Type B pancreatic cell (in vitro differentiated cells): Measurements from ENCODE around the gene TP53I11. TPM values are rescaled to one million over a fixed set of nuclear protein-coding genes. Genes with fewer than 3 reads are reported as not detected.

Source experiments
- DNase-seq: peaks from one replicate; pipeline ENCODE4 v3.0.0; 2021; ENCODE audit warnings: mixed read lengths; ENCODE audit not compliant: unreplicated experiment; ENCODE audit errors: extremely low spot score
- H3K27ac Mint-ChIP-seq: 2 replicates; pipeline ENCODE4 v1.8.0; 2021; ENCODE audit warnings: mild to moderate bottlenecking, mixed read lengths
- H3K27me3 Mint-ChIP-seq: 2 replicates; pipeline ENCODE4 v1.8.0; 2021; ENCODE audit warnings: mixed read lengths
- H3K36me3 Mint-ChIP-seq: 2 replicates; pipeline ENCODE4 v1.8.0; 2021; ENCODE audit warnings: mixed read lengths
- H3K4me1 Mint-ChIP-seq: one replicate; pipeline ENCODE4 v1.8.0; 2021; ENCODE audit warnings: mixed read lengths; ENCODE audit not compliant: unreplicated experiment
- H3K4me3 Mint-ChIP-seq: 2 replicates; pipeline ENCODE4 v1.8.0; 2021; ENCODE audit warnings: mild to moderate bottlenecking, mixed read lengths
- H3K9me3 Mint-ChIP-seq: 2 replicates; pipeline ENCODE4 v1.8.0; 2021; ENCODE audit warnings: mixed read lengths
- total RNA-seq: library from RNA; stranded (reverse); gene quantifications from 2 replicates; pipeline ENCODE4 v1.2.1, GENCODE V29; 2021; ENCODE audit warnings: low replicate concordance
- TF ChIP-seq, protein P1 (sequence below): fragments of 200-600 bp; sonication (generic); conservative IDR thresholded peaks from 2 replicates; pipeline ENCODE4 v1.5.0; 2021; ENCODE audit warnings: antibody characterized with exemption, mild to moderate bottlenecking

Gene TP53I11
- total RNA-seq, 1 donor from 2014 or later, result 72.4 TPM

DNA sequence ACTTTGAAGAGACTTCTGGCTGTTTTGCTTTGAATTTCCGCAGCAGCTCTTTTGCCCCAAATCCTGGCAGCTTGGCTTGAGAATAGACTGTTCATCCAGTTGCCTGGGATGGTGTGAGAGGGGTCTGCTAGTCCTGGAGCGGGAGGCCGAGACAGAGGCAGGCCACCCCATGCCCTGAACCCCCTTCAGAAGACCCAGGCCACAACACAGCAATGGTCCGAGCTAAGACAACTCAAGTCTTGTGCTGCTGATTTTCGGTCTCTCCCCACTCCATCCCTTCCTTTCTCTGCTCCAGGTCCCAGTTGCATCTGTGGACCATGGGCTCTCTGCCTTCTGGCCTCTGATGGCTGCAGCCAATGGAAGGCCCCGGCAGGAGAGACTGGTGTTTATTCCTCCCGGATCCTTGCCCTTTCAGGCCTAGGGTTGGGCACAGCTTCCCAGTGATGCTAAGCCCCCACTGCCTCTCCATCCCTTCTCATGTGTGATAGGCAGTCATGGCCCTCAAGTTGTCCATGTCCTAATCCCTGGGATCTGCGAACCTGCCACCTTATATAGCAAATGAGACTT, 31.9 kb upstream of the TP53I11 start:
- no peak overlapping the region for H3K27ac Mint-ChIP-seq
- TF ChIP-seq, protein P1, sequence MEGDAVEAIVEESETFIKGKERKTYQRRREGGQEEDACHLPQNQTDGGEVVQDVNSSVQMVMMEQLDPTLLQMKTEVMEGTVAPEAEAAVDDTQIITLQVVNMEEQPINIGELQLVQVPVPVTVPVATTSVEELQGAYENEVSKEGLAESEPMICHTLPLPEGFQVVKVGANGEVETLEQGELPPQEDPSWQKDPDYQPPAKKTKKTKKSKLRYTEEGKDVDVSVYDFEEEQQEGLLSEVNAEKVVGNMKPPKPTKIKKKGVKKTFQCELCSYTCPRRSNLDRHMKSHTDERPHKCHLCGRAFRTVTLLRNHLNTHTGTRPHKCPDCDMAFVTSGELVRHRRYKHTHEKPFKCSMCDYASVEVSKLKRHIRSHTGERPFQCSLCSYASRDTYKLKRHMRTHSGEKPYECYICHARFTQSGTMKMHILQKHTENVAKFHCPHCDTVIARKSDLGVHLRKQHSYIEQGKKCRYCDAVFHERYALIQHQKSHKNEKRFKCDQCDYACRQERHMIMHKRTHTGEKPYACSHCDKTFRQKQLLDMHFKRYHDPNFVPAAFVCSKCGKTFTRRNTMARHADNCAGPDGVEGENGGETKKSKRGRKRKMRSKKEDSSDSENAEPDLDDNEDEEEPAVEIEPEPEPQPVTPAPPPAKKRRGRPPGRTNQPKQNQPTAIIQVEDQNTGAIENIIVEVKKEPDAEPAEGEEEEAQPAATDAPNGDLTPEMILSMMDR, result no peak
- H3K27me3 Mint-ChIP-seq, result peaks cover 9% of the 10 kb centered on the region
- peaks cover 21% of the 10 kb centered on the region for H3K4me1 Mint-ChIP-seq
- DNase-seq, result no peak
- no peak overlapping the region for H3K4me3 Mint-ChIP-seq
- no peaks in the 10 kb centered on the region for H3K9me3 Mint-ChIP-seq
- H3K36me3 Mint-ChIP-seq, result no peaks in the 10 kb centered on the region

DNA sequence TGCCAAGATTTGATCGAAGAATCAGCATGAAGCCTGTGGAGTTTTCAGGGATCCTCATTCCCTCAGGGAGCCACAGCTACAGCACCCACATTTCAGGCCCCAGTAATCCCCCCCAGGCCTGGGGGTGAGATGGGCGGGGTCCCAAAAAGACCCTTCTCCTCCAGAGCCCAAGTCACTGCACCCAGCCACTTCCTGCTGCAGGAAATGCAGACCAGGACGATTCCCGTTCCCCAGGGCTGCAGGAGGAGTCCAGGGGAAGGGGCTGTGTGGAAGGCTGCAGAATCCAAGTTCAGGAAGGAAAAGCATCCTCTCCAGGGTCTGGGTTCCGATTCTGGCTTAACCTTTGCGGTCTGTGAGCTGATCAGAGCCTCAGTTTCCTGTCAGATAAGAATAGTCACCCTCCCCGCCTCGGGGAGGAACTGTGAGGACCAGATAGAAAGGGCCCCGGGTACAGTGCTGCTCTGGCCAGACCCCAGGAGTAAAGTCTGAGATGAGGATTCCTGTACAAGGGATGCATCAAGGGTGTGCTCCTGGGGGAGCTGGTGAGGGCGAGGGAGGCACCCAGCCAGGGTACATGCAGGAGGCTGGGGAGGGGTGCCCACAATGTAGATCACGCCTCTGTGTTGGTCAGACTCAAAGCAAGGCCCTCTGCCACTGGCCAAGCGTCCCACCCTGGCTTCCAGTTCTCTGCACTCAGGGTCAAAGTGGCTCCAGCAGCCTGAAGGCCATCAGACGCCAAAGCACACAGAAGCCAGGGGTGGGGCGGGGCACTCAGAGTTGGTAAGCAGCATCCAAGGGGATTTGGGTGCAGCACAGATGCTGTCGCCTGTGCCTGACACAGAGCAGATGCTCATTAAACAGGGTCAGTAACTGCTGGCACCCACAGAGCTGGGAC, 30.1 kb upstream of the TP53I11 start:
- DNase-seq, result no peak
- no peak overlapping the region for H3K27ac Mint-ChIP-seq
- no peaks in the 10 kb centered on the region for H3K9me3 Mint-ChIP-seq

DNA sequence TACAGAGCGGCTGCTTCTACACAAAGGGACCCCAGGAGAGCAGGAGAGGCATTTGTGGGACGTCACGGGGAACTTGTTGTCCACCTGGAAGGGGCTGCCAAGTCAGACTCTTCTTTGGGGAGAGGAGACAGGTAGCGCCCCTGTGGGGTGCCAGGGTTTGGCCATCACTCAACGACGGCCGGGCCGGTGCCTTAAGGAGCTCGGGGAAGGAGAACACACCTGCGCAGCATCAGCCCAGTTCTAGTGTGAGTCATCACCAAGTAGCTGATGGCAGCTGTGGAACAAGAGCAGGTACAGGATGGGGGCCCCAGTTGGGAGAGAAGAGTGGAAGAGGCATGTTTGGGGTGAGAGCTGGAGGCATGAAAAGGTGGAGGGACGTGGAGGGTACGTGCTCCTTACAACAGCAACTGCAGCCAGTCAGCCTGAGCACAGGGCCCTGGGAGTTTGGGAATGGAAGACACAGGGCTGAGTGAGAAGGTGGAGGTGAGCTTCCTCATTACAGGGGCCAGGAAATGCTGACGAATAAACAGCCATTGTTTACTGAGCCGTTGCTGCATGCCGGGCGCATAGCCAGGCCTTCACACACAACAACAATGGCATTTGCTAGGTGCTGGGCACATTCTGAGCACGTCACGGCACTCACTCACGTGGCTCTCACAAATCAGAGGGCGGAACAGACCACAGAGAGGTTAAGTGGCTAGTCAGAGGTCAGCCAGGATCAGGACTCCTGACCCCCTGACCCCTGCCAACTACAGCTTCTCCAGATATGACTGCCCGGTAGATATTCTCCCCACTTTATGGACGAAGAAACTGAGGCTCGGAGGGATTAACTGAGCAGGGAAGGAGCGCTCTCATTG, 29.1 kb upstream of the TP53I11 start:
- no peaks in the 10 kb centered on the region for H3K36me3 Mint-ChIP-seq
- no peaks in the 10 kb centered on the region for H3K27me3 Mint-ChIP-seq
- H3K4me3 Mint-ChIP-seq, result no peak overlapping the region
- TF ChIP-seq, protein P1, result no peak
- peaks cover 26% of the 10 kb centered on the region for H3K4me1 Mint-ChIP-seq
- no peak overlapping the region for H3K27ac Mint-ChIP-seq
- H3K9me3 Mint-ChIP-seq, result no peaks in the 10 kb centered on the region
- no peak for DNase-seq

More for the DNA sequence above, 30.1 kb upstream of the TP53I11 start:
- no peaks in the 10 kb centered on the region for H3K36me3 Mint-ChIP-seq
- H3K4me1 Mint-ChIP-seq, result peaks cover 26% of the 10 kb centered on the region
- TF ChIP-seq, protein P1, result no peak
- H3K27me3 Mint-ChIP-seq, result peaks cover 4% of the 10 kb centered on the region
- no peak overlapping the region for H3K4me3 Mint-ChIP-seq

DNA sequence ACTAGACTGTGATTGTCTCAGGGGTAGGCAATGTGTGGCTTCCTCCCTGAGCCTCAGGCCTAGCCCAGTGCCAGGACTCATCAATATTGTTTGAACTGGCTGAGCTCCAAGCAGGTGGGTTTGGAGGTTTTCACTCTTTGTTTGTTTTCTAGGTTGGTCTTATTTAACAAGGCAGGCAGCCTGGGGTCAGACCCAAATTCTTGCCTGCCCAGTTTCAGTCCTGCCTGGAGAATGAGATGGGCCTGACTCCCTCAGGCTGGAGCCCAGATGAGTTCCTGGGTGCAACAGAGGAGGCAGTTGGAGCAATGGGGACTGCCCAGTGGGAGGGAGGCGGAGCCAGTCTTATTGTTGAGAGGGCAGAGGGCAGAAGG, 28.3 kb upstream of the TP53I11 start:
- Mint-ChIP-seq H3K4me1 (peaks cover 26% of the 10 kb centered on the region), H3K36me3 (no peaks in the 10 kb centered on the region), H3K27ac (no peak overlapping the region), H3K4me3 (peak overlapping the region; percentile 28), H3K27me3 (no peaks in the 10 kb centered on the region), H3K9me3 (no peaks in the 10 kb centered on the region)
- TF ChIP-seq, protein P1, result no peak
- no peak for DNase-seq

DNA sequence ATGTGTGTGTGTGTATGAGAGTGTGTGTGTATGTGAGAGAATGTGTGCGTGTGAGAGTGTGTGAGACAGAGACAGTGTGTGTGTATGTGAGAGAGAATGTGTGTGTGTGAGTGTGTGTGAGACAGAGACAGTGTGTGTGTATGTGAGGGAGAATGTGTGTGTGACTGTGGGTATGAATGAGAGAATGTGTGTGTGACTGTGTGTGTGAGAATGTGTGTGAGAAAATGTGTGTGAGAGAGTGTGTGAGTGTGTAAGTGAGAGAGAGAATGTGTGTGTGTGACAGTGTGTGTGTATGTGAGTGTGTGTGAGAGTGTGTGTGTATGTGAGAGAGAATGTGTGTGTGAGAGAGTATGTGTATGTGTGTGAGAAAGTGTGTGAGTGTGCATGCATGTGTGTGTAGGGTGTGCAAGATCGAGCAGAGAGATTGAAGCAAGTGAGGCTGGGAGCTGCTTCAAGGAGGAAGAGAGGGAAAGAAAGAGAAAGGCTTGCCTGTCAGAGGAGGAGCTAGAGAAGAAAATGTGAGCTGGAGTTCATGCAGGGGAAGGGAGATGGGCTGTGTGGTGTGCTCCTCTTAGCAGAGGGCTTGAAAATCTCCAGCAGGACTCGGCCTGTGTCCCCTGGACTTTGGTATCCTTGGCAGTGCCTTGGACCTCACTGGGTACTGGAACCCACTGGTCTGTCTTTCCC, 27.7 kb upstream of the TP53I11 start:
- H3K4me1 Mint-ChIP-seq, result peaks cover 31% of the 10 kb centered on the region
- TF ChIP-seq, protein P1, result no peak
- H3K4me3 Mint-ChIP-seq, result no peak overlapping the region
- H3K27ac Mint-ChIP-seq, result no peak overlapping the region
- H3K9me3 Mint-ChIP-seq, result no peaks in the 10 kb centered on the region
- H3K27me3 Mint-ChIP-seq, result no peaks in the 10 kb centered on the region
- no peak for DNase-seq
- H3K36me3 Mint-ChIP-seq, result no peaks in the 10 kb centered on the region
